Activated naive CD8-positive, alpha-beta T cell treated with anti-CD3 and anti-CD28 coated beads, Interleukin-2, amount 50 U/mL, for 16 hours (primary cell): ENCODE data around the gene AKAP6.
"Not testable (repeated sequence)": the region's sequence is repeated elsewhere in the genome, so short reads cannot be mapped to it uniquely, and the experiment has no call there.

Source experiments
- DNase-seq: peaks from one replicate; pipeline ENCODE4 v3.0.0-alpha.2; 2020; ENCODE audit warnings: low read depth, low spot score

The AKAP6 gene

GRCh38 chr14:32583427-32583826 lies 254.3 kb downstream of the AKAP6 start:
- DNase-seq = not testable (repeated sequence)

GRCh38 chr14:32584079-32584478 lies 255.0 kb downstream of the AKAP6 start:
- no peak for DNase-seq

- no peak for DNase-seq
Measured at GRCh38 chr14:32587461-32587860, 258.4 kb downstream of the AKAP6 start.

- no peak for DNase-seq
Measured at GRCh38 chr14:32588448-32589320, 259.6 kb downstream of the AKAP6 start.

- no peak for DNase-seq
Measured at GRCh38 chr14:32590157-32590556, 261.1 kb downstream of the AKAP6 start.

- no peak for DNase-seq
Measured at GRCh38 chr14:32593290-32593942, 264.3 kb downstream of the AKAP6 start.

- DNase-seq = no peak
Measured at GRCh38 chr14:32594766-32595165, 265.7 kb downstream of the AKAP6 start.

- DNase-seq = no peak
Measured at GRCh38 chr14:32595497-32595896, 266.4 kb downstream of the AKAP6 start.

GRCh38 chr14:32596390-32596789 lies 267.3 kb downstream of the AKAP6 start:
- DNase-seq = no peak

GRCh38 chr14:32597771-32598170 lies 268.7 kb downstream of the AKAP6 start:
- DNase-seq = no peak

GRCh38 chr14:32601069-32601468 lies 272.0 kb downstream of the AKAP6 start:
- DNase-seq = no peak

- no peak for DNase-seq
Measured at GRCh38 chr14:32601906-32602305, 272.8 kb downstream of the AKAP6 start.

GRCh38 chr14:32602699-32603098 lies 273.6 kb downstream of the AKAP6 start:
- no peak for DNase-seq

- no peak for DNase-seq
Measured at GRCh38 chr14:32603992-32604565, 275.0 kb downstream of the AKAP6 start.

GRCh38 chr14:32606301-32606700 lies 277.2 kb downstream of the AKAP6 start:
- DNase-seq = no peak

GRCh38 chr14:32607399-32607798 lies 278.3 kb downstream of the AKAP6 start:
- DNase-seq = no peak

GRCh38 chr14:32608857-32609256 lies 279.8 kb downstream of the AKAP6 start:
- no peak for DNase-seq

GRCh38 chr14:32609388-32609787 lies 280.3 kb downstream of the AKAP6 start:
- no peak for DNase-seq

- DNase-seq = no peak
Measured at GRCh38 chr14:32611752-32612151, 282.7 kb downstream of the AKAP6 start.

GRCh38 chr14:32618991-32619390 lies 289.9 kb downstream of the AKAP6 start:
- no peak for DNase-seq

GRCh38 chr14:32620303-32620702 lies 291.2 kb downstream of the AKAP6 start:
- DNase-seq = no peak

- no peak for DNase-seq
Measured at GRCh38 chr14:32620724-32621123, 291.6 kb downstream of the AKAP6 start.

- DNase-seq = no peak
Measured at GRCh38 chr14:32621585-32621984, 292.5 kb downstream of the AKAP6 start.
